ENCODE data around the gene PKP3.

DNA sequence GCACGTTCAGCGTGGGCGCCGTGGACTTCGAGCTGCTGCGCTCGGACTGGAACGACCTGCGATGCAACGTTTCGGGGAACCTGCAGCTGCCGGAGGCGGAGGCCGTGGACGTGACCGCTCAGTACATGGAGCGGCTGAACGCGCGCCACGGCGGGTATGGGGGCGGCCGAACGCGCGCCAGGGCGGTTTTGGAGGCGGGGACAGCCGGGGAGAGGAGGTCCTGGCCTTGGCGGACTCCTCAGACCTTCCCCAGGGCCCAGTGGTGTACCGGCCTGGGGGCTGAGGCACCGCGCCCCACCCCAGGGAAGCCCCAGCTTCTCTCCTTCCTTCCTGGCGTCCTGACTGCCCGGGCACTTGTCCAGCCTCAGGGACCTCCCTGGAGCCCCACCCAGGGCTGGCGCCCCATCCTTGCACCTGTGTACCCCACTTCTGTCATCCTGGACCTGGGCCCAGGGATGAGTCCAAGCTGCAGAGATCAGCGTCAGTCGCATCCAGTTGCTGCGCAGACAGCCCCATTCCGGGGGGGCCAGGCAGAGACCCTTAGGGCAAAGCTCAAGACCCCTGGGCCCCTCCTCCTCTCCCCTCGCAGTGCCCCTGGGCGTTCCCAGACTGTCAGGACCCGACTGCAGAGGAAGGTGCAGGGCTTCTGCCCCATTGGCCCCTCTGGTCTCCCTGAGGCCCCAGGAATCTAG, 16.7 kb upstream of the PKP3 start:
- TF ChIP-seq POLR2A (IDR thresholded peaks at IDR 0.05) = no peak
- TF ChIP-seq, protein P1, sequence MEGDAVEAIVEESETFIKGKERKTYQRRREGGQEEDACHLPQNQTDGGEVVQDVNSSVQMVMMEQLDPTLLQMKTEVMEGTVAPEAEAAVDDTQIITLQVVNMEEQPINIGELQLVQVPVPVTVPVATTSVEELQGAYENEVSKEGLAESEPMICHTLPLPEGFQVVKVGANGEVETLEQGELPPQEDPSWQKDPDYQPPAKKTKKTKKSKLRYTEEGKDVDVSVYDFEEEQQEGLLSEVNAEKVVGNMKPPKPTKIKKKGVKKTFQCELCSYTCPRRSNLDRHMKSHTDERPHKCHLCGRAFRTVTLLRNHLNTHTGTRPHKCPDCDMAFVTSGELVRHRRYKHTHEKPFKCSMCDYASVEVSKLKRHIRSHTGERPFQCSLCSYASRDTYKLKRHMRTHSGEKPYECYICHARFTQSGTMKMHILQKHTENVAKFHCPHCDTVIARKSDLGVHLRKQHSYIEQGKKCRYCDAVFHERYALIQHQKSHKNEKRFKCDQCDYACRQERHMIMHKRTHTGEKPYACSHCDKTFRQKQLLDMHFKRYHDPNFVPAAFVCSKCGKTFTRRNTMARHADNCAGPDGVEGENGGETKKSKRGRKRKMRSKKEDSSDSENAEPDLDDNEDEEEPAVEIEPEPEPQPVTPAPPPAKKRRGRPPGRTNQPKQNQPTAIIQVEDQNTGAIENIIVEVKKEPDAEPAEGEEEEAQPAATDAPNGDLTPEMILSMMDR (IDR thresholded peaks at IDR 0.05) = no peak

All from lower leg skin (tissue), 3 donors.